ENCODE results near the gene RNLS.

DNA sequence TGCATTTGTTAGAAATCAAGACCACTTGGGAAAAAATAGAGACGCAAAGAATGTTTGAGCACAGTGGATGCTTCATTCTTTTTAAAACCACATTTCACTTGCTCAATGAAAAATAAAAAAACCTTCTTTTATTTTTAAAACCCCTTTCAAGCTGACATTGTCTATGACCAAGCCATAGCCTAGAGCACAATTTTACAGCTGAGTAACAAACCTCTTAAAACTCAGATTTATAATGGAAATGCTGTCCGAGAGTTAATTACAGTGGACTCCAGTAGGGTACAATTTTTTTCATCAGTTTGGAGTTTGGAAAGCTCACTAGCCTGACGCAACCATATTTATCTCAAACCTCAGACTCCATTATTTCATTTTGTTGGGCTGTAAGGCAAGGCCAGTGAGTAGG, 116.3 kb downstream of the RNLS start:
- TF ChIP-seq TOX (CRISPR knock-in tag; IDR thresholded peaks at IDR 0.05; ENCODE audit: borderline replicate concordance): no peak
- no peak for TF ChIP-seq GLIS3 (CRISPR knock-in tag; IDR thresholded peaks at IDR 0.05)
- no peak for TF ChIP-seq ZFP30 (CRISPR knock-in tag; IDR thresholded peaks at IDR 0.05)
- no peak for TF ChIP-seq ZNF70 (CRISPR knock-in tag; IDR thresholded peaks at IDR 0.05)
- no peak for TF ChIP-seq ZFP3 (CRISPR knock-in tag; IDR thresholded peaks at IDR 0.05)
- TF ChIP-seq PPARA (CRISPR knock-in tag; IDR thresholded peaks at IDR 0.05; ENCODE audit: borderline replicate concordance): no peak
- TF ChIP-seq ESRRG (CRISPR knock-in tag; IDR thresholded peaks at IDR 0.05): no peak

Measured in SK-N-SH treated with all-trans-retinoic acid at 6 μM for 48 hours (cell line).